Suppressor macrophage treated with lipopolysaccharide for 1 hour (primary cell): ENCODE data around the gene HDAC6.
A peak's percentile ranks its signal among the peaks of the same experiment; 100 is the strongest.

Experiments
- DNase-seq, 3 donors: peaks; one replicate each; pipeline ENCODE4 v3.0.0-alpha.2; 2020 to 2022

HDAC6 gene

GRCh38 chrX:48801280-48802088, at the start of gene HDAC6:
TSS of gene HDAC6 (plus strand) at chrX:48802067. CDS start at chrX:48802693, 626 bp downstream.
- DNase-seq: peak; percentile 97 to 98 (median 97)

- DNase-seq: peak in 2 of 3 donors; percentile 15 to 19
Measured at GRCh38 chrX:48752498-48752897, 49.4 kb upstream of the HDAC6 start.

GRCh38 chrX:48753708-48754228, 48.1 kb upstream of the HDAC6 start:
- peak in 1 of 3 donors; percentile 0 for DNase-seq

- DNase-seq: no peak
Measured at GRCh38 chrX:48754238-48754637, 47.6 kb upstream of the HDAC6 start.

- peak in 1 of 3 donors; percentile 1 for DNase-seq
Measured at GRCh38 chrX:48761674-48762471, 40.0 kb upstream of the HDAC6 start, which contains the start of gene GLOD5. TSS of gene GLOD5 (plus strand) at chrX:48761747. CDS start at chrX:48761791, 44 bp downstream.

DNA sequence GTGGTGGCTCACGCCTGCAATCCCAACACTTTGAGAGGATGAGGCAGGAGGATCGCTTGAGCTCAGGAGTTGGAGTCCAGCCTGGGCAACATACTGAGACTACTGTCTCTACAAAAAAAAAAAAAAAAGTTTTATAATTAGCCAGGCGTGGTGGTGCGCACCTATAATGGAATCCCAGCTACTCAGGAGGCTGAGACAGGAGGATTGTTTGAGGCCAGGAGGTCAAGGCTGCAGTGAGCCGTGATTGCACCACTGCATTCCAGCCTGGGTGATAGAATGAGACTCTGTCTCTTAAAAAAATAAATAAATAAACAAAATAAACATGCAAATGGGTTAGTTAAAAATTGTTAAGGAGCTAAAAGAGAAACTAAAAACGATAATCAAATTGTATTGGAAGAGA, 32.6 kb upstream of the HDAC6 start:
- no peak for DNase-seq

GRCh38 chrX:48770296-48770695, 31.6 kb upstream of the HDAC6 start:
- DNase-seq: no peak

DNA sequence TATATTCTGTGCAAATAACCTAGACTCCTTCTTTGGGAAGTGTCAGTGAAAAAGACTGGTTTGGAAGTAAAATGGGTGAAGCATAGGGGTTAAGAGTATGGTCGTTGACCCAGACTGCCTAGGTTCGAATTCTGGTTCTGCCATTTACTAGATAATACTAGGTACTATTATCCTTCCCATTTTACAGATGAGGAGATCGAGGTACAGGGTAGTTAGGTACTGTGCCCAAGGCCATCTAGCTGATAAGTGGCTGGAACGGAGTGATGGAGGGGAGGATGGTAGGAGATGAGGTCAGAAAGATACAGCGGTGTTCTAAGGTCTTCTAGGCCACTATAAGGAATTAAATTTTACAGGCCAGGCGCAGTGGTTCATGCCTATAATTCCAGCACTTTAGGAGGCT, 29.3 kb upstream of the HDAC6 start:
- no peak for DNase-seq

DNA sequence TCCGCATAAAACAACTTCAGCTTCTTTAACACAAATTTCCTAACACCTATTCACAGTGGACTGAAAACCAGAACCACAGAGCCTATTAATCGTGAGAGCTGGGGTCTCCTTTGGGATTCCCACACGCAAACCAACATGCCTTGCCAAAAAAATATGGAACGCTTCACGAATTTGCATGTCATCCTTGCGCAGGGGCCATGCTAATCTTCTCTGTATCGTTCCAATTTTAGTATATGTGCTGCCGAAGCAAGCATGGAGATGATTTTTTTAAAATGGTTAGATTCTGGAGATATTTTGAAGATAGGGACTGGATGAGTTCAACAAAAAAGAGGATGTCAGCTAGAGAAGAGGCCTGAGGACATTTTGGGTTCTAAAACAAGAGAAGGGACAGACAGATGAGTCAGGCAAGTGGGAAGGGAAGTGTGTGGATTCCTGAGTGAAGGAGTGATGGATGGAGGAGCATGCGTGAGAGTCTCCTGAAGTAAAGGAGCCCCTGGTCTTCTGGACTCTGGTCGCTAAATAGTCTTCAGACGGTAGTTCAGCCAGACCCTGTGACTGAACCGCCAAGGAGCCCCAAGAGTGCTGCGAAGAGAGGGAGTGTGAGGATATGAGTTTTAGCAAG, 24.9 kb upstream of the HDAC6 start:
- DNase-seq: no peak

DNA sequence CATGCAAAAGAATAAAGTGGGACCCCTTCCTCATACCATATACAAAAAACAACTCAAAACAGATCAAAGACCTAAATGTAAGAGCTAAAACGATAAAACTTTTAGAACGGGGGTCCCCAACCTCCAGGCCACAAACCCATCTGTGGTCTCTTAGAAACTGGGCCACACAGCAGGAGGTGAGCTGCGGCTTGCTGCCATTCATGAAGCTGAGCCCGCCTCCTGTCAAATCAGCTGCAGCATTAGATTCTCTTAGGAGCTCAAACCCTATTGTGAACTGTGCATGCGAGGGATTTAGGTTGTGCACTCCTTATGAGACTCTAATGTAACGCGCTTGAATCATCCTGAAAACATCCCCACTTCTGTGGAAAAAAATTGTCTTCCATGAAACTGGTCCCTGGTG, 22.5 kb upstream of the HDAC6 start:
- no peak for DNase-seq

GRCh38 chrX:48781705-48782104, 20.2 kb upstream of the HDAC6 start:
- no peak for DNase-seq

DNA sequence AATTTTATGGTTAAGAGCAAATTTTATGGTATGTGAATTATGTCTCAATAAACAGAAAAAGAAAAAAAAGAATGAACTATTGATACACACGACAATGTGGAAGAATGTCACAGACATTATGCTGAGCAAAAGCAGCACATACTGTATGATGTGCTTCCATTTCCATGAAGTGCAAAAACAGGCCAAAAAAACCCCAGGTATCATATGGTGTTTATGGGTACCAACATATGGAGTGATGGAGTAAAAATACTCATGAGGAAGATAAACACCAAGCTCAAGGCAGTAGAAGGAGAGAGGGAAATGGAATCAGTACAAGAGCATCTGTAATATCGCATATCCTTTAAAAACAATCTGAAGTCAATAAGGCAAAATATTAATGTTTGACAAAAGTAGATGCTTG, 19.7 kb upstream of the HDAC6 start:
- DNase-seq: no peak

DNA sequence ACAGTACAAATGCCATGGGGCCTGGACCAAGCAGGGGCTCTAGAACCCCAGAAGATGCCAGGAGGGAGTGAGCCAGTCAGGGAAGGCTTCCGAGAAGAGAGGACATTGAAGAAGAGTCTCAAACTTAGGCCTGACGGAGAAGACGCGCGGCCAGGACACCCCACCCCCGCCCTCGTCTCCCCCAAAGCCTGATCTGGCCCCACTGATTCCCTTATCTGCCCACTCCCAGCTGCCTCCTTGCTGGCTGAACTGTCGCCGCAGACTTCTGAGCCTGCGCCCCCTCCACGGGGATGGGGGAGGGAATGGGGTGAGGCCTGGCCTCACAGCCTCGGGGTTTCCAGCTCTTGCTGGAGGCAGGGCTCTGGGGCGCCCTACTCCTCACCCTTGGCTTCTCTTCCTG, 19.1 kb upstream of the HDAC6 start:
- no peak for DNase-seq

DNA sequence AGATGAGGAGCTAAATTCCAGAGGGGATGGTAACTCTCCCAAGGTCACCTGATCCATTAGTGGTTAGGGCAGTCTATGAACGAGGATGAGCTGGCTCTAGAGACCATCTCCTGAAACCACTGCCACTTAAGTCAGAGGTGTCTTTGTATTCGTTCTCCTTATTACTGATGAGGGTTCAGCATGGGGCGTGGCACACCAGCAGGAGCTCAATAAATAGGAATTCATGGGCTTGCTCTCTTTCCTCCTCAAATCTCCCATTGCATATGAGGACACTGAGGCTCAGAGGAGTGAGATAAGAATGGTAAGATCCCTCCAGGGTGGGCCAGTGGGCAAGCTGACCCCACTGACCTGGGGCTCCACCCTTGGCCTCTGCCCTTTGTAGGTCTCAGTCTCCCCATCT, 17.1 kb upstream of the HDAC6 start:
- no peak for DNase-seq

DNA sequence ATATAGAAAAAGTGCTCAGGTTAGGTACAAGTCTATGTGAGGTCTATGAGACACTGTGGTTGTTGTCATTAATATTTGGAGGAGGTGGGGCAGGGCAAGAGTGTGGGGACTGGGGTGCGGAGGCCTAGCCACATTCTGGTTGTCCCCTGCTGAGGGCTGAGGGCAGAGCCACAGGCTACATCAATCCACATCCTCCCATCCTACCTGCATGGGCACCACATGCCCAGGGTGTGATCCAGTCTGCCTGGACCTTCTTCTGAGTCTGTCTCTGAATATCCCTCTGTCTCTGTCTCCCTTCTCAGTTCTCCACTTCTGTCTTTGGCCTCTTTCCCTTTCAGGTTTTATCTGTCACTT, 16.7 kb upstream of the HDAC6 start:
- no peak for DNase-seq

- DNase-seq: no peak
Measured at GRCh38 chrX:48785540-48786214, 16.2 kb upstream of the HDAC6 start.

GRCh38 chrX:48786341-48786800, 15.5 kb upstream of the HDAC6 start, which contains the start of gene GATA1:
TSS of gene GATA1 (plus strand) at chrX:48786590. CDS start at chrX:48791110, 4,520 bp downstream.
- DNase-seq: no peak

DNA sequence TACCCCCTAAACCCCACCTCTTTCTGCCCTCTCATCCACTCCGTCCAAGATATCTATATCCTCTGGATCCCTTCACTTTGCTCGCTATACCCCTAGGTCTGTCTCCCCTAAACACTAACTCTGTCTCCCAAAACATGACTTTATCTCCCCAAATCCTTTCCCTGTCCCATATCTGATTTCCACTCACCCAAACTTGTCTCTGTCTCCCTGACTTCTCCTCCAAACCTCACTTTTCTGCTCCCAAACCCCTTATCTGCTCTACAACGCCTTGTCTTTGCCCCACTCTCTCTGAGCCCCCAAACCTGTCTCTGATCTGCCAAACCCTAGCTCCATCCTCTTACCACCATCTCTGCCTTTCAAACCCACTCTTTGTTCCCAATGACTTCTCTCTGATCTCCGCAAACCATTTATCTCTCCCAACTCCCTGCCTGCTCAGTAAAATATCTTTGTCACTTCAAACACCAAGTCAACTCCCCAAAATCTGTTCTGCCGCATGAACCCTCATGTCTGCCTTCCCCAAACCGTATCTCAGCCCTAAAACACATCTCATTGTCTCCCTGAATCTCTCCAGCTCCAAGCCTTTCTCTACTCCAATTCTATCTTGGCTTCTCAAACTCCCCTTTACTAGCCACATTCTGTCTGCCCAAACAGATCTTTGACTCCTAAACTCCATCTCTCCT, 14.9 kb upstream of the HDAC6 start:
- no peak for DNase-seq

GRCh38 chrX:48787505-48788443, 14.1 kb upstream of the HDAC6 start:
- DNase-seq: no peak

- DNase-seq: no peak
Measured at GRCh38 chrX:48789366-48790220, 12.3 kb upstream of the HDAC6 start.
